ENCODE results near the gene RAB24.
A peak's percentile ranks its signal among the peaks of the same experiment; 100 is the strongest.

DNA sequence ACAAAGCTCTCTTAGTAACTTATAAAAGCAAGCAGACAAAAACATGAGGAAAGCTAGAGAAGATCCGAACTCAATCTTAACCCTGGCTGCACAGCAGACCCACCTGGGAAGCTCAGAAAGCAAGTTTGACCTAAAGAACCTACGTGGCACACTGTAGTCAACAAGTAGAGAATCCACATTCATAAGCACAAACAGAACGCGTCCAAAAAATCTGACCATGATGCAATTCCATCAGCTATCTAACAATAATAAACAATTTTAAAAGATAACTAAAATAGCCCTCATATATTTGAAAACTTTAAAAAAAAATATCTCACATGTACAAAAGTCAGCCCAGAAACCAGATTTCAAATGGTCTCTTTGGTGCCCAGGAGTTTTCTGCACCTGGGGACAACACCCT is 43.3 kb upstream of the RAB24 start:
- TF ChIP-seq CTCF (conservative IDR thresholded peaks at IDR 0.05; ENCODE audit: low read depth, low read length) (no peak), SMC3 (IDR thresholded peaks at IDR 0.05; ENCODE audit: low read depth, low read length) (no peak), POLR2A (IDR thresholded peaks at IDR 0.05; ENCODE audit: low read depth, low read length) (no peak), CEBPB (IDR thresholded peaks at IDR 0.05; ENCODE audit: low read depth, low read length) (peak; percentile 63; the same call in 1 of the 2 replicates), MAZ (IDR thresholded peaks at IDR 0.05; ENCODE audit: borderline replicate concordance, low read depth, low read length) (no peak), RCOR1 (IDR thresholded peaks at IDR 0.05; ENCODE audit: insufficient replicate concordance, low read length) (no peak), RAD21 (IDR thresholded peaks at IDR 0.05; ENCODE audit: low read length) (no peak), FOS (IDR thresholded peaks at IDR 0.05; ENCODE audit: low read depth, low read length) (no peak)
- TF ChIP-seq, protein P1, sequence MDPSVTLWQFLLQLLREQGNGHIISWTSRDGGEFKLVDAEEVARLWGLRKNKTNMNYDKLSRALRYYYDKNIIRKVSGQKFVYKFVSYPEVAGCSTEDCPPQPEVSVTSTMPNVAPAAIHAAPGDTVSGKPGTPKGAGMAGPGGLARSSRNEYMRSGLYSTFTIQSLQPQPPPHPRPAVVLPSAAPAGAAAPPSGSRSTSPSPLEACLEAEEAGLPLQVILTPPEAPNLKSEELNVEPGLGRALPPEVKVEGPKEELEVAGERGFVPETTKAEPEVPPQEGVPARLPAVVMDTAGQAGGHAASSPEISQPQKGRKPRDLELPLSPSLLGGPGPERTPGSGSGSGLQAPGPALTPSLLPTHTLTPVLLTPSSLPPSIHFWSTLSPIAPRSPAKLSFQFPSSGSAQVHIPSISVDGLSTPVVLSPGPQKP (IDR thresholded peaks at IDR 0.05; ENCODE audit: borderline replicate concordance, low read depth, low read length): no peak
